NCI-H1048 (cell line): ENCODE measurements around the gene TMTC4.
A peak's percentile ranks its signal among the peaks of the same experiment; 100 is the strongest.

Experiments used
- DNase-seq: peaks from one replicate; lab custom pipeline; 2025; lab: John Stamatoyannopoulos, UW

TMTC4 gene

DNA sequence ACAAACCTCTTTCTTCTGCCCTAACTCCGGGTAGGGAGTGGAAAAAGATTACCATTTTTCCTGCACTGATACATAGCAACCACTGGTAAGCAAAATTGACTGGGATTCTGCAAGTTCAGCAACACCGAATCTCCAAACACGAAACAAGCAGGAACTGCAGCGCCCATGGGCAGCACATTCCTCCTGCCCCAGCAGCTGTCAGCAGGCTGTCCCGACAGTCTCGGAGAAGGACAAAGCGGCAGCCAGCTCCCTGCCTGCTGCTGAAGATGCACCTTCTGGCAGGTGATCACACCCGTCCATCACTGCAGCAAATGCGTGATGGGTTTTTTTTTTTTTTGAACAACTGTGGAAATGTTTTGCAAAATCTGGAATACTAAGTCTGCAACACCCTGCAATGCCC, 6.7 kb downstream of the TMTC4 start:
- DNase-seq, result no peak

DNA sequence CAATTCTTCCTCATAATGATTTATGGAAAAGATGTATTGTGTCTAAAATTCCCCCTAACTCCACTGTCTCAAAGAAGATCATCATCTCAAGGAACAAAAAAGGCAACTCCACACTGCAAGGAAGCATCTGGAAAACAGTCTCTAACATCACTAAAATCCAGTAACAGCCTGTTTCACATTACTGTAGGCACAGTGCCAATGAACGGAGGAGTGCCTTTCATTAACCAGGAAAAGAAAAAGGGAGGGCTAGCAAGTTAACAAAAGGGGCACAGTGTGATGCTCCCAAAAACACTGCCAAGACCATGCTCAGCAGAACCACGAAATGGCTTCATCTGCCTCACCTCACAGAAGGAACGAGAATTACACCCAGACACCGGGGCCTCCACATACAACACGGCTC, 8.5 kb downstream of the TMTC4 start:
- DNase-seq, result no peak

DNA sequence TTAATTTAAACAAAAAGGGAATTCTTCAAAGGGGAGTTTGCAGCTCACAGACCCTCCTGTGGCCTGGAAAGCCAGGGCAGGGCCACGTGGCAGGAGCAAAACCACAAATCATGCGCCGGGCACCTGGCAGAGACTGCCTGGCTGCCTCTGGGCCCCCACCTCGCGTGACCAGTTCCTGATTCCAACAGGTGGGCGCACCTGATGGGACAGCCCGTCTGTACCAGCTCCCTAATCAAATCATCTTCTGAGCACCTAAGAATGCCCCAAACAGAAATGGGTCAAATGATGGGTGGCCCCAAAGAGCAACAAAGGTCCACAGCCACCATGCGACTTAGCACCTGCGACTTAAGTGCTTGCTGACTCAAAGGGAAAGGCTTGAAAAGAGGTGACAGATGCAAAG, 9.2 kb downstream of the TMTC4 start:
- no peak for DNase-seq

DNA sequence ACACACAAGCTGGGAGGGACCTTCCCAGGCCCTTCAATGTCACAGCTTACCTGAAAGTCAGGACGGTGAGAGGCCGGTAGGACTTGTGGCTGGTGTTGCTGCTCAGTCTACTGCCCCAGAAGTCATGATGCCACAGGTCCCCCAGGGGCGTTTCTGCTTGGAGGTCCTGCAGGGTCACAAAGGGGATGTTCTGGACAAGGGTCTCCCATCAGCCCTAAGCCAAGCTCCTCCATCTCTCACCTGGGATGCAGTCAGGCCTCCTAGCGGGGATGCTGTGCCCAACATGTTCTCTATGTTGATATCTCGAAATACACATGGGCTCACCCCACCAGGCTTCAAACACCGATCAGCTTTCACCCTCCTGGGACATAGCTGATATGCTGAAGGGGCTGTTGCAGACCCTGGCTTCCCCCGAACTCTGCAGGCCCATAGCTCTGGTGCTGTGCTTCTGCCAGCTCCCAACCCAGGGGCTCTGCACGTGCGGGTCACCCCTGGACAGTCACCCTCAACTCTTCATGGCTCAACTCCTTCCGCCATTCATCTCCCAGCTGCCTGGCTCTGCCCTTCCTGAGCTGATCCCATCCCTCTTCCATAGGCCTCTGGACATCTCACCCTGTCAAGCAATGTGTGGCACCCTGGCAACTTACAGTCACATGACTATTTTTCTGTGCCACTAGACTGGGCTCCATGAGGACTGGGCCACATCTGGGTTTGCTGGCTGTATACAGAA, 10.3 kb downstream of the TMTC4 start:
- DNase-seq, result no peak

DNA sequence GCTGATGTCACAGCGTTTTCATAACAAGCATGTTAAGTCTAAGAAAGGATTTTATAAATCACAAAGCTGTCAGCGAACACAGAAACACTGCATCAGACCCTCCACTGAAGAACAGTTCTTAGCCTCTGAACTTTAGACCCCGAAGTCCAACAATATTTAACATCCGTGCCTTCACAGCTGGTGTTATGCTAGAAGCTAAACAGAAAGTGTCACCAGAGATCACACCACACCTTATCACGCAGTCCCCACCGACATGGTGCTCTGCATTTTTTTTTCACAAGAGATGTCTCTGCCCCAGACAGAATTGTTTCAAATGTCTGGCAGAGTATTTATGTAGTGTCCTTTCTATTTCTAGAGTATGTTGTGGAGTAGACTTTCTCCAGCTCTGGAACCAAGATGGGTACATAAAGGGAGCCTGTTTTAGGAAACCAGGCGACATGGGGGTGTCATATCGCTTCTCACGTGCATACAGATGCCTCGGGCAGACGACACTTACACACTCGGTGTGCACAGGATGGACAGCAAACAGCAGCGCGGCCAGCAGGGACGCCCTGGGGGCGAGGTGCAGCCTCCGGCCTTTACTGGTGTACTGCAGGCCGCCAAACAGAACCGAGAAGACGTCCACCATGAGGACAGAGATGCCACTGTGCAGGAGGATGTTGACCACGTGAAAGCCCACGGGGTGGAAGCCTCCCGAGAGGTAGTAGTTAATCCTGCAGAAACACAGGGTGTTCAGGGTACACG, 12.0 kb downstream of the TMTC4 start:
- DNase-seq, result no peak

DNA sequence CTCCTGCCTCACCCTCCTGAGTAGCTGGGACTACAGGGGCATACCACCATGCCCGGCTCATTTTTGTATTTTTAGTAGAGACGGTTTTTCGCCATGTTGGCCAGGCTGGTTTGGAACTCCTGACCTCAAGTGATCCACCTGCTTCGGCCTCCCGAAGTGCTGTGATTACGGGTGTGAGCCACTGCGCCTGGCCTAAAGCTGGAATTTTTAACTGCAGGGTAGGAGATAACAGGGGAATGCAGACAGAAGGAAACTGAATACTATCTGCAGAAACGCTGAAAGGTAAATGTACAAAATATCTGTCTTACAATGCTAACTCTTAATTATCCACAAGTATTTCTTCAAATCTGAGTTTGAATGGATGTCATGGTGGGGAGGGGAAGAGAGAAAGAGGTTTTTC, 13.8 kb downstream of the TMTC4 start:
- no peak for DNase-seq

DNA sequence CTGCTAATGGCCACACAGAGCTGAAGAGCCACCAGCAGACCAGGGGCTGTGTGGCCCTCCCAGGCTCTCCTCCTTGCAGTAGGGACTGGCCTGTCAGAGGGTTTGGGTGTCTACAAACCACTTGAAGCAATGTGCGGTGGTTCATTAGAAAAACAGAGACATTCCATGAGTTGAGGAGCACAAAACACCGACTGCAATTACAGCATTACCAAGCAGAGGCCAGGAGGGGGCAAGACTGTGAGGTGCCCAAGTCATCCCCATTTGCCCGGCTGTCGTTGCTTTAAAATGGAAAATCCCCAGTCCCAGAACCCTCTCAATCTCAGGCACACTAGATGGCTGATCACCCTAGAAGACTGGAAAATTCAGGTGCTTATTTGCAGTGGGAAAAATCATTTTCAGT, 15.0 kb downstream of the TMTC4 start:
- DNase-seq, result no peak

DNA sequence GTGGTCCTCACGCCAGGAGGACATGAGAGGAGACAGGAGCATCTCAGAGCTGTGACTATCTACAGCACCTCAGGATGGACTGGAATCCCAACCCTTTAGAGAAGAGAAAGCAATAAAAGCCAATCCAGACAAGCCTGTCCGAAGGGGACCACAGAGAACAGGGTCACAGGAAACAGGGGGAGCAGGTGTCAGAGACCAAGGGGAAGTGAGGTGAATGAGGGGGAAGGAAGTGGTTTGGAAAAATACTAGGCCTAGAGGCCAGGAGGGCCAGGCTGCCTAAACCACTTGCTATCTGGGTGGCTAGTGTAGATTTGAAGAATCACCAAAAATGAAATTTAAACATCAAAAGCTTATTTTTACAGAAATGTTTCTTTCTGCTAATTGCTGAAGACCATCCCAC, 16.2 kb downstream of the TMTC4 start:
- DNase-seq, result no peak

- DNase-seq, result peak; percentile 17
Observed at GRCh38 chr13:100657881-100658315, 16.7 kb downstream of the TMTC4 start.

DNA sequence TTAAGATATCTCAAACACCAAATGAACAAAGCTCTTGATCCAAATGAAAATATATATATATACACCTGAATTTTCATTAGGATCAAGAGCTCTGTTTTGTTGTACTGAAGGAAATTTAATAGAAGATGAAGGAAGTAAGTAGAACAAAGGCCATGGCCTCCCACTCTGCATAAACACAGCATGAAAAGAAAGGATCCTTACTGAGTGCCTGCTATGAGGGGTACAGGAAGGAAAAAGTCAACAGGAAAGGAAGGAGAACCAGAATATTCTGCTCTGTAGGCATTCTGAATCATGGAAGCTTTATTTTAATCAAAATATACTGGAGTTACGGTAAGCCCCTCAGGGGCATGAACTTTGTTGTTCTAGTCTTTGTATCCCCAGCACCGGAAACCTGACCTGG, 22.1 kb downstream of the TMTC4 start:
- no peak for DNase-seq

DNA sequence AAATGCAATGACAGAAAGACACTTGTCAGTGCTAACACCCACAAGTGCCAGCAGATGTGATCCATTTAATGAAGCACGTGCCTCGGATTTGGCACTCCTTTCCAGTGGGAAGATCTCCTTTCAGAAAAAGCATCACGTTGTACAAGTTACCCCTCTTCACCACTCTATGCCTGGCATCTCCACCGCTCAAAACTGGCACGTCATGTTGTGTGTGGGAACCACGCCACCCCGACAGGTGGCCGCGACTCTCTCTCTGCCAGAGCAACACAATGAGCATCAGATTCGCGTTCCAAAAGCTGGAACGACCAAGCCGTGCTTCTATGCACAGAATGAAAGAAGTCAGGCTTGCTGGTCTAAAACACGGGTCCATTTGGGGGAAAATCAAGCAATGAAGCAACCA, 24.3 kb downstream of the TMTC4 start:
- no peak for DNase-seq

DNA sequence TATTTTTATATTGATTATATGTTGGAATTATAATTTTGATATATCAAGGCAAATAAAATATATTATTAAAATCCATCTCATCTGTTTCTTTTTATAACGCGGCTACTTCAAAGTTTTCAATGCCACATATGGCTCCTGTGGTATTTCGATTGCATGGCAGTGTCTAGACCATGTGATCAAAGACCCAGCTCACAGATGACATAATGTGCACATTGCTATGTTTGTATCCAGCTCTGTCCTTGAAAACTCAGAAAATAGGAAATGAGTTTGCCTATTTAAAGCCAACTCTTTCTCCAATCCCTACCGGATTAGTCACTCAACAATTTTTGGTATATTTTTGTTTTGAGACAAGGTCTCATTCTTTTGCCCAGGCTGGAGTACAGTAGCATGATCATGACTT, 26.2 kb downstream of the TMTC4 start:
- DNase-seq, result no peak

- DNase-seq, result no peak
Observed at GRCh38 chr13:100646871-100647270, 27.7 kb downstream of the TMTC4 start.

- DNase-seq, result no peak
Observed at GRCh38 chr13:100646030-100646673, 28.4 kb downstream of the TMTC4 start.

DNA sequence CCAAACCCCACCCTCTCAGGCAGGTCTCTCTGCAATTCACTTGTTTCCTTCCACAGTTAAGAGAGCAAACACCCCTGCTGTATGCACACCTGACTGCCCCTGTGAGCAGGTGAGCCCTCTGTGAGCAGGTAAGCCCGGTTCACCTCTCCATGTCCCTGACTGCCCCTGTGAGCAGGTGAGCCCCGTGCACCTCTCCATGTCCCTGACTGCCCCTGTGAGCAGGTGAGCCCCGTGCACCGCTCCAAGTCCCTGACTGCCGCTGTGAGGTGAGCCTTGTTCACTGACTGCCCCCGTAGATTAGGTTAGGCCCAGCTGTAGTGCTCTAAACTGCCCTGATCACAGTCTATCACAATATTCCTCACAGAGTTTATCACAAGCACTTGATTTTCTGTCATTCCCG, 29.2 kb downstream of the TMTC4 start:
- DNase-seq, result no peak

GRCh38 chr13:100644371-100644770, 30.2 kb downstream of the TMTC4 start:
- no peak for DNase-seq

DNA sequence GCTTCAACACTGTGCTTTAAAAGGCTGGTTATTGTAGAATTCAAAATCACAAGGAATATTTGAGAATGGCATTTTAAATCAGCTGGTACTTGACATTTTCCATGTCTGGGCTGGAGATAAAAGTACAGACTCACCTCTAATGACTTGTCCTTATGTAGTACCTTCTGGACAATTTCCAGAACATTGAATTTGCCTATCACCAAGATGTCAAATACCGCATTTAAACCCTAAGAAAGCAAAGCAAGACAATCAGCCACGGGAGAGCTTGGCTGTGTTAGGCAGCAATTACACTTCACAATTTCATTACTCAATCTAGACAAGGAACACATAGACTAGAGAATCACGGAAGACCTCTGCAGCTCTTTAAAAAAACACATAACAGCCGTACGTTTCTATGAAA, 36.8 kb downstream of the TMTC4 start:
- DNase-seq, result no peak

DNA sequence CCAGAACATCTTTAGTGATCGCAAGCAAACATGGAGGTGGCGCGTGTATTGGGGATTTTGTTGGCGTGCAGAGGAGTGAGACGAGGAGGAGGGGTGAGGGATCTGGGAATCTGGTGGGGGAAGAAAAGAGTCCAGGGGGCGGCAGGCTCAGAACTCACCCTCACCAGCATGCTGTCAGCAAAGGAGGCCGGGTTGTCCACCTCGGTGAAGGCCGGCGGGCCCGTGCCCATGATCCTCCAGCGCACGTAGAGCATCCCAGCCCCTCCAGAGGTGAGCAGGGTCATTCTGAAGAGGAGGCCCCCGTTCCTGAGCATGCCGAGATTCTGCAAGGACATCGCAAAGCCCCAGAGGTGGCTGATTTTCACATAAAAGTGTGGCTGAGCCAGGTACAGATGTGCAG, 37.2 kb downstream of the TMTC4 start:
- DNase-seq, result no peak

DNA sequence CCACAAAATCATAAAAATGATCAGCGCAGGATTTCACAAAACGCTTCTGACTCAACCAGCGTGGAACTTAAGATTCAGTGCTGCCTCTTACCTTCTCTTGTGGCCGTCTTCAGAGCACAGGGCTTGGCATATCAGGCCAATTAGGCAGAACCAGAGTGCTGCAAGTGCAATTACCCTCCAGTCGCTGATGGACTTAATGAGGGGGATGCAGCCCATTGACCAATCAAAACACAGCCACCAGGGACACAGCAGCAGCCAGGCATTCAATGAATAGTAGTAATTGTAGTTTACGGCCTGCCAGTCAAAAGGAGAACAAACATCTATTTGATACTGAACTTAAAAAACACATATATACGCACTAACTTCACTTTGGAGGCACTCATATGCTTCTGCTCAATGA, 38.2 kb downstream of the TMTC4 start:
- no peak for DNase-seq

GRCh38 chr13:100636004-100636403, 38.6 kb downstream of the TMTC4 start:
- no peak for DNase-seq

DNA sequence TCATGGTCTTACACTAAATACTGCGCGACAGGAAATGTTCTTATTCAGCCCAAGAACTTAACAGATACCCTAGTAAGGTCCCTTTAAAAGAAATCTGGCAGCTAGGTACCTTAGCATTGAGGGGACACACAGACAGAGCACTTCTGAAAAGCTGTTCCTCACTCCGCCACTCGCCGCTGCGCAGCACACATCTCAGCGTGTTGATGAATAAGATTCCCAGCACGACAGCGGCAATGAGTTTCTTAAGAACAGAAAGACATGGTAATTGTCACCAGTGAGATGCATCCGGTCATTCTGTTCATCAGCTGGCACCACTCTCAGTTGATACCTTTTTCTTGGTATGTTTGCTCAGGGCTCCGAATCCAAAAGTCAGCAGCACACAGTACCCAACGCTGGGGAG, 39.9 kb downstream of the TMTC4 start:
- DNase-seq, result no peak

- DNase-seq, result no peak
Observed at GRCh38 chr13:100633461-100633860, 41.1 kb downstream of the TMTC4 start.

DNA sequence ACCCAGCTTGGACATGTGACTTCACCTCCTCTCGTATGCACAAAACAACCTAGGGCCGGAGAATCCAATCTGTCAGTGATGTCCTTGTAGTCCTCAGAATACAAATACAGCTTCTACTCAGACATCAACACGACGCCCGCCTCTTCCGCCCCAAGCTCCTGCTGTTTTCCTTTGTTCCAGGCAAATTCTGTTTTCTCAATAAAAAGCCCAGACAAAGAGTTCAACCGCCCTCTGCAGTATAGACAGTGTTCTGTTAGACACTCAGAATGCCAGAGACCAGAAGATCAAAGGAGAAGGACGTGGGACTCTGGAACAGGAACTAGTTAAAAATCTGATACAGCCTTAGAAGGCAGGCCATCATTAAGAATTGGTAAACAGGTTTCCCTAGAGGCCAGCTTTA, 44.0 kb downstream of the TMTC4 start:
- no peak for DNase-seq
